ENCODE data around the gene LAMTOR1. TPM values are rescaled to one million over a fixed set of nuclear protein-coding genes. Genes with fewer than 3 reads are reported as not detected.

LAMTOR1 gene
- total RNA-seq, 1 donor from 2014 or later = 72.8 TPM

- DNase-seq (no peak), ATAC-seq (ENCODE audit: poor library complexity) (no peak)
- intact Hi-C loops (cut with DNase I) = no loop called here
Observed at GRCh38 chr11:72123117-72123653, 20.1 kb upstream of the LAMTOR1 start.

GRCh38 chr11:72122607-72123006 is 19.5 kb upstream of the LAMTOR1 start:
- intact Hi-C loops (cut with DNase I) = no loop called here
- DNase-seq = no peak
- ATAC-seq (ENCODE audit: poor library complexity) = no peak

- intact Hi-C loops (cut with DNase I) = no loop called here
- ATAC-seq (ENCODE audit: poor library complexity) (no peak), DNase-seq (no peak)
Observed at GRCh38 chr11:72120930-72121329, 17.8 kb upstream of the LAMTOR1 start.

GRCh38 chr11:72119198-72119597 is 16.1 kb upstream of the LAMTOR1 start:
- intact Hi-C loops (cut with DNase I) = no loop called here
- ATAC-seq (ENCODE audit: poor library complexity) (no peak), DNase-seq (no peak)

GRCh38 chr11:72116019-72116755 is 13.1 kb upstream of the LAMTOR1 start:
- ATAC-seq (ENCODE audit: poor library complexity) = no peak
- DNase-seq = no peak
- intact Hi-C loops (cut with DNase I) = no loop called here

- no peak for DNase-seq
- ATAC-seq (ENCODE audit: poor library complexity) = no peak
- intact Hi-C loops (cut with DNase I) = no loop called here
Observed at GRCh38 chr11:72114570-72114969, 11.5 kb upstream of the LAMTOR1 start.

- DNase-seq (no peak), ATAC-seq (ENCODE audit: poor library complexity) (no peak)
- intact Hi-C loops (cut with DNase I) = no loop called here
Observed at GRCh38 chr11:72112978-72113808, 10.1 kb upstream of the LAMTOR1 start.

- DNase-seq = peak; percentile 98
- intact Hi-C loops (cut with DNase I) = no loop called here
- ATAC-seq (ENCODE audit: poor library complexity) = peak; percentile 97
Observed at GRCh38 chr11:72112143-72112977, 9.3 kb upstream of the LAMTOR1 start, which contains the start of gene ANAPC15. Gene ANAPC15, minus strand, starts transcription at chr11:72112695. Its CDS starts 1,419 bp downstream, at chr11:72111276.

- intact Hi-C loops (cut with DNase I) = no loop called here
- ATAC-seq (ENCODE audit: poor library complexity) = no peak
Observed at GRCh38 chr11:72111300-72112142, 8.4 kb upstream of the LAMTOR1 start.

GRCh38 chr11:72105888-72106287 is 2.8 kb upstream of the LAMTOR1 start, which contains the start of gene TOMT:
Gene TOMT, plus strand, starts transcription at chr11:72105924. Its CDS starts 28 bp downstream, at chr11:72105952.
- intact Hi-C loops (cut with DNase I) = no loop called here
- ATAC-seq (ENCODE audit: poor library complexity) (no peak), DNase-seq (no peak)

More at GRCh38 chr11:72111300-72112142, 8.4 kb upstream of the LAMTOR1 start:
- DNase-seq = no peak

- no peak for DNase-seq
- intact Hi-C loops (cut with DNase I) = no loop called here
- ATAC-seq (ENCODE audit: poor library complexity) = no peak
Observed at GRCh38 chr11:72103754-72104167, 664 bp upstream of the LAMTOR1 start.

- DNase-seq (no peak), ATAC-seq (ENCODE audit: poor library complexity) (peak; percentile 3)
- intact Hi-C loops (cut with DNase I) = no loop called here
Observed at GRCh38 chr11:72102631-72102945, 509 bp downstream of the LAMTOR1 start.

- no peak for ATAC-seq (ENCODE audit: poor library complexity)
- intact Hi-C loops (cut with DNase I) = no loop called here
- DNase-seq = no peak
Observed at GRCh38 chr11:72102162-72102561, 935 bp downstream of the LAMTOR1 start.

GRCh38 chr11:72100462-72100861 is 2.6 kb downstream of the LAMTOR1 start:
- DNase-seq = no peak
- no peak for ATAC-seq (ENCODE audit: poor library complexity)
- intact Hi-C loops (cut with DNase I) = no loop called here

GRCh38 chr11:72100009-72100408 is 3.1 kb downstream of the LAMTOR1 start:
- intact Hi-C loops (cut with DNase I) = no loop called here
- ATAC-seq (ENCODE audit: poor library complexity) = no peak
- no peak for DNase-seq

GRCh38 chr11:72098741-72099140 is 4.4 kb downstream of the LAMTOR1 start:
- ATAC-seq (ENCODE audit: poor library complexity) = no peak
- intact Hi-C loops (cut with DNase I) = no loop called here
- DNase-seq = no peak

GRCh38 chr11:72091292-72091691 is 11.8 kb downstream of the LAMTOR1 start:
- ATAC-seq (ENCODE audit: poor library complexity) (peak; percentile 93), DNase-seq (peak; percentile 79)
- intact Hi-C loops (cut with DNase I) = loop anchor here (2.0 to 5.0 kb wide), 2 partner anchors 66 to 114 kb away; no protein-coding TSS in a partner anchor
